ENCODE data around the gene RHOG. TPM values are rescaled to one million over a fixed set of nuclear protein-coding genes. Genes with fewer than 3 reads are reported as not detected.

Gene RHOG
- total and polyA plus RNA-seq, 2 experiments from 2014 or later = 18.0 to 36.9 TPM

GRCh38 chr11:3838504-3838903 is 2.3 kb downstream of the RHOG start:
- peaks cover 22% of the 10 kb centered on the region for H4K20me1 ChIP-seq (ENCODE audit: insufficient read depth, poor library complexity, severe bottlenecking)
- H3K4me1 ChIP-seq (ENCODE audit: insufficient read depth) = peaks cover 21% of the 10 kb centered on the region
- H3K9me3 ChIP-seq (ENCODE audit: low read depth) = no peaks in the 10 kb centered on the region
- peak overlapping the region; percentile 34 for H3K4me2 ChIP-seq
- H3K36me3 ChIP-seq (replicated peaks; ENCODE audit: insufficient read depth, low read depth) = no peaks in the 10 kb centered on the region
- H3K4me3 ChIP-seq = no peak overlapping the region
- DNase-seq (ENCODE audit: low spot score) = no peak
- H3K9me2 ChIP-seq (replicated peaks; ENCODE audit: insufficient read depth) = no peaks in the 10 kb centered on the region
- WGBS (ENCODE audit: low lambda C conversion rate, missing lambda C conversion rate) = 98% methylated on average over 2 of the region's 2 CpGs
- H3K27ac ChIP-seq = no peak overlapping the region
- TF ChIP-seq EZH2 (IDR thresholded peaks at IDR 0.05; ENCODE audit: borderline replicate concordance) (no peak), EZH2phosphoT487 (IDR thresholded peaks at IDR 0.05; ENCODE audit: low read depth, severe bottlenecking, unreplicated experiment) (no peak), CTCF (IDR thresholded peaks at IDR 0.05; ENCODE audit: poor library complexity) (no peak)
- H3K79me2 ChIP-seq = peaks cover 67% of the 10 kb centered on the region
- H2AFZ ChIP-seq = no peak overlapping the region
- H3K27me3 ChIP-seq = no peaks in the 10 kb centered on the region

- H3K4me2 ChIP-seq = no peak overlapping the region
- TF ChIP-seq EZH2phosphoT487 (IDR thresholded peaks at IDR 0.05; ENCODE audit: low read depth, severe bottlenecking, unreplicated experiment) (no peak), EZH2 (IDR thresholded peaks at IDR 0.05; ENCODE audit: borderline replicate concordance) (no peak), CTCF (IDR thresholded peaks at IDR 0.05; ENCODE audit: poor library complexity) (no peak)
- H3K9me3 ChIP-seq (ENCODE audit: low read depth) = no peaks in the 10 kb centered on the region
- peaks cover 74% of the 10 kb centered on the region for H3K79me2 ChIP-seq
- 100% methylated on average over 1 of the region's 1 CpG for WGBS (ENCODE audit: low lambda C conversion rate, missing lambda C conversion rate)
- H3K4me1 ChIP-seq (ENCODE audit: insufficient read depth) = peaks cover 21% of the 10 kb centered on the region
- no peak for DNase-seq (ENCODE audit: low spot score)
- H3K36me3 ChIP-seq (replicated peaks; ENCODE audit: insufficient read depth, low read depth) = no peaks in the 10 kb centered on the region
- H4K20me1 ChIP-seq (ENCODE audit: insufficient read depth, poor library complexity, severe bottlenecking) = peaks cover 26% of the 10 kb centered on the region
- H3K9me2 ChIP-seq (replicated peaks; ENCODE audit: insufficient read depth) = no peaks in the 10 kb centered on the region
- no peak overlapping the region for H2AFZ ChIP-seq
- no peak overlapping the region for H3K4me3 ChIP-seq
- no peak overlapping the region for H3K27ac ChIP-seq
- no peaks in the 10 kb centered on the region for H3K27me3 ChIP-seq
Observed at GRCh38 chr11:3837793-3838192, 3.0 kb downstream of the RHOG start.

- Histone ChIP-seq H3K27ac (no peak overlapping the region), H2AFZ (no peak overlapping the region), H3K9me2 (replicated peaks; ENCODE audit: insufficient read depth) (no peaks in the 10 kb centered on the region), H3K4me3 (no peak overlapping the region), H3K4me1 (ENCODE audit: insufficient read depth) (peaks cover 21% of the 10 kb centered on the region), H3K79me2 (peaks cover 83% of the 10 kb centered on the region), H3K36me3 (replicated peaks; ENCODE audit: insufficient read depth, low read depth) (no peaks in the 10 kb centered on the region), H4K20me1 (ENCODE audit: insufficient read depth, poor library complexity, severe bottlenecking) (peaks cover 26% of the 10 kb centered on the region), H3K4me2 (no peak overlapping the region), H3K9me3 (ENCODE audit: low read depth) (no peaks in the 10 kb centered on the region), H3K27me3 (no peaks in the 10 kb centered on the region)
- DNase-seq (ENCODE audit: low spot score) = no peak
- TF ChIP-seq CTCF (IDR thresholded peaks at IDR 0.05; ENCODE audit: poor library complexity) (no peak), EZH2 (IDR thresholded peaks at IDR 0.05; ENCODE audit: borderline replicate concordance) (no peak), EZH2phosphoT487 (IDR thresholded peaks at IDR 0.05; ENCODE audit: low read depth, severe bottlenecking, unreplicated experiment) (no peak)
- 98% methylated on average over 4 of the region's 5 CpGs for whole genome bisulfite sequencing (ENCODE audit: low lambda C conversion rate, missing lambda C conversion rate)
Observed at GRCh38 chr11:3836903-3837302, 3.9 kb downstream of the RHOG start.

- Histone ChIP-seq H3K4me1 (ENCODE audit: insufficient read depth) (peaks cover 21% of the 10 kb centered on the region), H3K27me3 (no peaks in the 10 kb centered on the region), H4K20me1 (ENCODE audit: insufficient read depth, poor library complexity, severe bottlenecking) (peaks cover 26% of the 10 kb centered on the region), H3K4me3 (no peak overlapping the region), H3K27ac (peak overlapping the region; percentile 45), H2AFZ (no peak overlapping the region), H3K36me3 (replicated peaks; ENCODE audit: insufficient read depth, low read depth) (no peaks in the 10 kb centered on the region), H3K9me3 (ENCODE audit: low read depth) (no peaks in the 10 kb centered on the region), H3K79me2 (peaks cover 93% of the 10 kb centered on the region), H3K9me2 (replicated peaks; ENCODE audit: insufficient read depth) (no peaks in the 10 kb centered on the region), H3K4me2 (no peak overlapping the region)
- 94% methylated on average over 4 of the region's 4 CpGs for WGBS (ENCODE audit: low lambda C conversion rate, missing lambda C conversion rate)
- no peak for TF ChIP-seq CTCF (IDR thresholded peaks at IDR 0.05; ENCODE audit: poor library complexity)
- no peak for TF ChIP-seq EZH2phosphoT487 (IDR thresholded peaks at IDR 0.05; ENCODE audit: low read depth, severe bottlenecking, unreplicated experiment)
- no peak for TF ChIP-seq EZH2 (IDR thresholded peaks at IDR 0.05; ENCODE audit: borderline replicate concordance)
- DNase-seq (ENCODE audit: low spot score) = no peak
Observed at GRCh38 chr11:3835751-3836150, 5.0 kb downstream of the RHOG start.
